GM18526 (cell line): ENCODE measurements around the gene MCF2L.

Experiments
- POLR2A ChIP-seq: IDR thresholded peaks from 3 replicates; pipeline ENCODE4 v1.6.1; 2011; ENCODE audit not compliant: insufficient read length; ENCODE audit errors: extremely low read depth

Gene MCF2L

DNA sequence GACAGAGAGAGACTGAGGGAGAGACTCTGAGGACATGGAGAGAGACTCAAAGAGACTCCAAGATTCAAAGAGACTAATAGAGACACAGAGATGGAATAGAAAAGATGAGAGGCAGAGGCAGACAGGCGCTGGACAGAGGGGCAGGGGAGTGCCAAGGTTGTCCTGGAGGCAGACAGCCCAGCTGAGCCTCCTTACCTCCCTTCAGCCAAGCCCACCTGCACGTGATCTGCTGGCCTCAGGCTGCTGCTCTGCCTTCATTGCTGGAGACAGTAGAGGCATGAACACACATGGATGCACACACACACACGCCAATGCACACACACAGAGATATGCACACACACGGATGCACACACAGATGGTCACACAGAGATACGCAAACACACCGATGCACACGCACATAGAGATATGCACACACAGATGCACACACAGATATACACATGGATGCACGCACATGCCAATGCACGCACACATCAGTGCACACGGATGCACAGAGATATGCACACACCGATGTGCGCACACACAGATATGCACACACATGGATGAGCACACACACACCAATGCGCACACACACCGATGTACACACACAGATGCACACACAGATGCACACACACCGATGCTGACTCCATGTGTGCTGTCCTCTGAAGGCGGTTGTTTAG is 150.3 kb downstream of the MCF2L start:
- TF ChIP-seq POLR2A = no peak

DNA sequence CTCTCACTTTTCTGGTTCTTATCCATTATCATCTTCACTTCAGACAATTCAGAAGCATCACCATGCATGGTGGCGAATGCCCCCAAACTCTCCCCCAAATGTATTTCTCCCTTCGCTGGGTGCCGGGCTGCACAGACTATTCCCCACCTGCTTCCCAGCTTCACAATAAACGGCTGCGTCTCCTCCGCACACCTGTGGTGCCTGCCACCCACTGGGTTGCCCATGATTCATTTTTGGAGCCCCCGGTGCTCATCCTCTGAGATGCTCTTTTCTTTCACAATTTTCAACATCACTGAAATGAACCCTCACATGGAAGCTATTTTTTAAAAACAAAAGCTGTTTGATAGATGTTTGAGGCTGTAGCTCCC is 150.8 kb downstream of the MCF2L start:
- TF ChIP-seq POLR2A = no peak

DNA sequence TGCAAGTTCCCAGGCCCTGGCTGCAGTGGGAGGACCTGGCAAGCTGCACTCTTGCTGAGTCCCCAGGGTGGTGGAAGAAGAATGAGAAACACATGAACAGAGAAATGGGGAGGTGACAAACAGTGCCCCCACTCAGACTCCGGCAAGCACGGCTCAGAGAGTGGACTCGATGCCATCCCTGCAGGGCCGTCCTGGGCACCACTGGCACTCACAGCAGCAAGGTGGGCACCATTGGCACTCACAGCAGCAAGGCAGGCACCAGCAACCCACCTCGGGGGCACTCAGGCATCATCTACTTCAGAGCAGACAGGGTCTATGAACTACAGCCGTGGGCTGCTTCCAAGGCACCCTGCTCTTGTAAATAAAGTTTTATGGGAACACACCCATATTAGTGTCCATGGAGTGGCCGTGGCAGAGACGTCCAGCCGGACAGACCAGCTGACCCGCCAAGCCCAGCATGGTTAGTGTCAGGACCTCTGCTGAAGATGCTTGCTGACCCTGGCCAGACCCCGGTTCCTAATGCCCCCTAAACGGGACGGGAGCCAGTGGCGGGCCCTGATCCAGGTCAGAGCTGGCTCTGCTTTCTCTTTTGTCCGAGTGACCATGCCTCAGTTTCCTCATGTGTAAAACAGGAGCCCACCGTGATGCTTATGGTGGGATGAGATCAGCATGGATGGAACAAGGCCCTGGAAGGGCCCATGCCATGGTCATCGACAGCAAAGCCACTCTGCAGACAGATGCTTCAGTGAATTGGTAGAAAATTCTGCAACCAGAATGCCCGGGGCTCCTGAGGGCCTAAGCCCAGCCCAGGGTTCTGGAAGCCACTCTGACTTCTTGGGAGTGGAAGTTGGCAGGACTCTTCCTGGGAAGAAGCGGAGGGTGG is 151.5 kb downstream of the MCF2L start:
- TF ChIP-seq POLR2A = no peak

DNA sequence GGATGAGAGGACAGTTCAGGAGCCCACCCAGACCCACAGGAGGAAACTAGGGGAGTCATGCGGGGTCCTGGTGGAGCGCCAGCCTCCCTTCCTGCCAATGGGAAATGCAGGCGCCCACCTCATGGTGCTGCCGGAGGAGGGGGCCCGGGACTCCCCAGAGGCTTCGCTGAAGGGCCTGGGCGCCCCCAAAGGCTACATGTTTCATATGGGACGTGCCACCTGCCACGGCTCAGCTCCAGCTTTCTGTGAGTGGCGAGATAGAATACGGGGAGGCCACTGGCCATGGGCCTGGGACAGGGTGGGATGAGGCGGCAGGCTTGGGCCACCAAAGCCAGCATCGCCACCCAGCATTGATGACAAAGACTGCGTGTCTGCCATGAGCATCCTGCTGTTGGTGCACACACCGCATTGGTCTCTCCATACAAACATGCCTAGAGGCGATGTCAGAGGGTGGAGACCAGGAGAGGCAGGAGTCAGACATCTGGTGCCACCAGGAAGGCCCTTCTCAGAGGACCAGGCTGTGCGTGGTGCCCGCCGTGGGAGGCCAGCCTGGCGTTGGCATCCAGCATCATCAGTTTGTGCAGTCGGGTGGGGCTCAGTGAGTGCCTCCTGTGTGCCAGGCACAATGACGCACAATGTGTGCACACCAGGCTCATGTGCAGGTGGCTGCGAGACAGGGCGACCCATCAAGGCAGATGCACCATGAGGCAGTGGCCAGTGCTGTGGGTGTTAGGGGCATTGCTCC is 152.3 kb downstream of the MCF2L start:
- TF ChIP-seq POLR2A = no peak

DNA sequence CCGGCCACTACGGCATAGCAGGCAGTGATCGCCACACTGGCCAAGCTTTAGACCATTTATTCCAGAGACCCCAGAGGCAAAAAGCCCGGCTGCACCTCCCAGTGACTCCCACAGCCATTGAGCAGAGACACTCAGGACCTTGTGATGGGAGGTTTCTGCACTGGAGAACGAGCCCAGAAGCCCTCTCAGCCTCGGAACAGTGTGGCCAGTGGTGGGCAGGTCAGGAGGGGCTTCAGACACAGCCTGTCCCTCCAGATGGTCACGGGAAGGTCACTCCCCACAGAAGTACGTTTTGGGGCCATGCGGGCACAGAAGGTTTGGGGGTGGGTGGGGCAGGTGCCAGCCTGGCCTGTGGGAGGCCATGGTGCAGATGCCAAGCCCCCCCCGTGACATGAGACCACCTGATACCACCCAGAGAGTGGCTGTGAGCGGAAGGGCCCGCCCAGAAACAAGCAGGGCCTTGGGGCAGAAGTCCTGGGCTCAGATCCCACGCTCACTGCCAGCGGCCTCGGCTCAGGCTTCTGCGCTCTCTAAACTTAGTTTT is 153.0 kb downstream of the MCF2L start:
- no peak for TF ChIP-seq POLR2A

DNA sequence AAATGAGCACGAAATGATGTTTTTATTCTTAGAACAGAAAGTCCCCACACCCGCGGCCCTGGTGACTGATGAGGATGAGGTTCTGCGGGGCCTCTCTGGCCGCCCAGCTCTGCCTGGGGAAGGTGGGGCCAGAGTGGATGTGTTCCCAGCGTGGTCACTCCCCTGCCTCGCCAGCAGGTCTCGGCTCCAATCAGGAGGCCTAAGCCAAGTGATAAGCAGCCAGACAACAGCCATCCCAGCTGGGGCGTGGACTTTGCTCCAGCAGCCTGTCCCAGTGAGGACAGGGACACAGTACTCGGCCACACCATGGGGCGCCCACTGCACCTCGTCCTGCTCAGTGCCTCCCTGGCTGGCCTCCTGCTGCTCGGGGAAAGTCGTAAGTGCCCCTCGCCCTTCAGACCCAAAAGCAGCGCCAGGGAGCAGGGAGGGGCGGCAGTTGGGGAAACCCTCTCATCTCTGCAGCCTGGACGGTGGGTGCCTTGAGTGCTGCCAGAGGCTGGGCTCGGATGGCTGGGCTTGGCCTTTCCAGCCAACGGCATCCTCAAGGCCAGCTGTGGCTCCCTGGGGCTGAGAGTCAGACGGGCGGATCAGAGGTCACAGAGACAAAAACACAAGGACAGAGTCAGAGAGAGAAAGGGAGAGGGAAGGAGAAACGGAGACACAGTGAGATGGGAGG is 153.7 kb downstream of the MCF2L start, which contains the start of gene F10:
F10 (plus strand) TSS at position 250 of the 676 bp plus-strand sequence; CDS start at position 307, 57 bp downstream.
- TF ChIP-seq POLR2A = no peak

DNA sequence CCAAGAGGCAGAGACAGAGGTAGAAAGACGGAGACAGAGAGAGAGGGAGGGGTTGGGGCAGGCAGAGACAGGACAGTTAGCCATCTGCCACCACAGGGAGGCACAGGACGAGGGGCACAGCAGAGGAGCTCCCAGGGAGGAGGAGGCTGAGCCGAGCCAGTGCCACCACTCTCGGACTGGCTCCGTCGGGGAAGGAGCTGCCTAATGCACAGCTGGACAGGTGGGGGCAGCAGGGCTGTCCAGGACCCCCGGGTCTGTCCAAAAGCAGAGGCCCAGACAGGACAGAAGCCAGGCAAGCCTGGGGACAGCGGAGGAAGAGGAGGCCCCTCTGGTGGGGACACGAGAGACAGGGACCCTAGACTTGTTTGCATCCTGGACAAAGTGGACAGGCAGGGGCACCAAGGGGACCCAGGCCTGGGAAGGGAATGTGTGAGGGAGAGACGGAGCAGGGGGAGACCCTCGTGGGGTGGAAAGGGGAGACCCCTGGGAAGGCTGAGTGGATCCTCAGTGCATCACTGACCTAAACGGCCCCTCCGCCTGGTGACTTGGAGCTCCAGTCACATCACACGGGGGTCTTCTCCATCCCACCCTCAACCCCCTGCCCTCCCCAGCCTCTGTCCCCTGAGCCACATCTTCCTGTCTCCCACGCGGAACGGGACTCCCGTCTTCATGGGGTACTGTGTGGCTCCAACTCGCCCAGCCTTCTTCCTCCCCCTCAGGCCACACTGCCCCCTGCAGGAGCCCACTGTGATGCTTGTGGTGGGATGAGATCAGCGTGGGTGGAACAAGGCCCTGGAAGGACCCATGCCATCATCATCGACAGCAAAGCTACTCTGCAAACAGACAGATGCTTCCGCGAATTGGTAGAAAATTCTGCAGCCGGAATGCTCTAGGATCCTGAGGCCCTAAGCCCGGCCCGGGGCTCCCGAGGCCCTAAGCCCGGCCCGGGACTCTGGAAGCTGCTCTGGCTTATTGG is 154.5 kb downstream of the MCF2L start:
- no peak for TF ChIP-seq POLR2A

DNA sequence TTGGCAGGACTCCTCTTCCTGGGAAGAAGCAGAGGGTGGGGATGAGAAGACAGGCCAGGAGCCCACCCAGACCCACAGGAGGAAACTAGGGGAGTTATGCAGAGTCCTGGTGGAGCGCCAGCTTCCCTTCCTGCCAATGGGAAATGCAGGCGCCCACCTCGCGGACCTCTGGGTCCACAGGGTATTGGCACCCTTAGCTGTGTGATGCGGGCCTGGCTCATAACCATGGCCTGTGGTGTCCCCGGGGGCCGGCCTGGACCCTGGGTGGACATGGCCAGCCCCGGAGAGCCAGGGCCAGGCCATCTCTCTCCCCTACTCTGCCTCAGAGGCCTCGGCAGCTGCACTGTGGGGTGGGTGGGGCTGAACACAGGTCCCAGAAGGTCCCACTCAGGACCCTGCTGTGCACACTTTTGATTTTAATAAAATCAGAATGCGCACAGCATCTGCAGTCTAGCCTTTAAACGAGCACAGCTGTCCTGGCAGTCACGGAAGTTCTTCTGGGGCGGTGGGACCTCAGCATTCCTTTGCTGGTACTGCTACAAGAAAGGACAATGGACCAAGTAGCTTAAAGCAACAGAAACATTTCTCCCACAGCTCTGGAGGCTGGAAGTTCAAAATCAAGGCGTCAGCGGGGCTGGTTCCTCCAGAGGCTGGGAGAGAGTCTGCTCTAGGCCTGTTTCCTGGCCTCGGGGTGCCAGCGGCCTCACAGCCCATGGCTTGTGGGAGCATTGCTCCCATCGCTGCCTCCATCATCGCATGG is 155.4 kb downstream of the MCF2L start:
- TF ChIP-seq POLR2A = no peak

DNA sequence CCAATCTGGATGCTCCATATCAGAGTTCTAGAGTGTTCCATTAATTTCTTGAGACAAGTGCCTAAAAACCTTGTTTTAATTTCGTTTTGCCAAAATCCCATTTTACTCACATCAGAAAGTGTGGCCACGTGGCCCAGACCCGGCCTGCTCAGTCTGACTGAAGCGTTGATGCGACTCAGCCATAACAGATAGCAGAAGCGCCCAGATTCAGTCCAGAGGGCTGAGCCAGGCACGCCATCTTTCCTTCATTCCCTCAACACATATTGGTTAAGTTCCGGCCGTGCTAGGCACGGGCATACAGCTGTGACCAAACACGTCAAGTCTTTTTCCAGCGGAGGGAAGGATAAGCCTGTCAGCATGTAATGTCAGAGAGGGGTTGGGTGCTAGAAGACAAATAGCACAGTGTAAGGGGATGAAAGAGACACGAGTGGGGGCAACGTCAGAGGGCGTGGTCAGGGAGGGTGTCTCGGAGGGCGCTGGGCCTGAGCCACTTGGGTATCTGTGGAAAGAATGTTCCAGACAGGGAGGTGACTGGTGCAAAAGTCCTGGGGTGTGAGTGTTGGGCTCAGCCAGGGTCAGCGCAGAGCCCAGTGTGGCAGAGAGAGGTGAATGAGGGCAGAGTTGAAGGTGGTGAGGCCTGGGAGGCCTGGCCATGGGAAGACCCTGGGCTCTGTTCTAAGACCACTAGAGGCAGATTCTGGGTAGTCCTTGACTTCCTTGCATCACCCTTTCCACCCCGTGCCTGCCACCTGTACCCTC is 156.7 kb downstream of the MCF2L start:
- no peak for TF ChIP-seq POLR2A

DNA sequence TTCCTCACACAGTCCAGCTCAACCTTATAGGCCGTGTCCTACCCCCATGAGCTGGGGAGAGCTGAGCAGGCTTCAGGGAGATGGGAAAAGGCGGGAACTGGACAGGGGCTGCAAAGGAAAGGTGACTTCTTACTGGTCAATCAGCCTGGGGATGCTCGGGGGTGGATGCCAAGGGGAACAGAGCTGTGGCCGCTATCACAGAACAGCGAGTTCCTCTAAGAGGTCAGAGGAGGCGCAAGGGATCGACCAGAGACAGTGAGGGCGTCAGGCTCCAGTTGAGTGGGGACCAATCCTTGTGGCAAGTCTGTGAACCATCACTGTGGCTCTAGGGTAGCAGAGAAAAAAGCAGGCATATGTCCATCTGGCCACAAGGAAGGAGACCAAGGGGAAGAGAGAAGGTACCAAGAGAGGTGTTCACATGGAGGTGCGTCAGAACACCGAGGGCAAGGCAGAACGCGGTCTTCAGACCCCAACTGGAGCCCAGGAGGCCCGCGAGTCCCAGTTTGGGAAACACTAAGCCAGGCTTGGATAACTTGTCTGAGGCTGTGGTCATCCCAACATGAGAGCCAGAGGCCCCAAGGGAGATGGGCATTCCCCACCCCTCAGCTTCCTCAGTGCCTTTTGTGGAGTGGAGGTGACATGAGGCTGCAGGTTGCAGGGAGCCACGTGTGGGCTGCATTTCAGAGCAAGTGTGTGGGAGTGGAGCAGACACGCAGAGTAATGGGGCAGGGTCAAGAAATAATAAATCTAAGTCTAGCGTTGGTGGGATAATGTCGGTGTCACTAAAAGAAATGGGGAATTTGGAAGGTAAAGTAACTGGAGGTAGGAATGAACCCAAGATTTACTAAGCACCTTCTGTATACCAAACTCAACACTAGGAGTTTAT is 157.5 kb downstream of the MCF2L start:
- TF ChIP-seq POLR2A = no peak

DNA sequence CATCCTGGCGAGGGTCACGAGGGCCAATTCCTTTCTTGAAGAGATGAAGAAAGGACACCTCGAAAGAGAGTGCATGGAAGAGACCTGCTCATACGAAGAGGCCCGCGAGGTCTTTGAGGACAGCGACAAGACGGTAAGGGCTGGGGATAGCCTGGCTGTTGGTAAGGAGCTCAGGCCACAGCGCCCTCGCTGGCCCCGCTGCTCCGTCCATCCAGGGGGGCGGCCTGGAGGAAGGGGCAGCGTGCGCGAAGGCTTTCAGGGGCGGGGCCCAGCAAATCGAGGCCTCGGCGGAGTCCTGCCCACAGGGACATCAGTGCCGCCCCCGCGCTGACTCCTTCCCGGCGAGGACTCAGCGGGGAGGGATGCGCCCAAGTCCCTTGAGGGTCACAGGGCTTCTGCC is 160.5 kb downstream of the MCF2L start:
- no peak for TF ChIP-seq POLR2A
